Coronary artery (tissue), 2 donors: ENCODE data around the gene ALOX5AP.

ENCODE experiments used
- DNase-seq: peaks from one replicate; pipeline ENCODE4 v3.0.0-alpha.2; 2017; ENCODE audit warnings: low spot score
- H3K27ac ChIP-seq, 2 donors: fragments of 200-600 bp; sonication (generic); one replicate each; pipeline ENCODE4 v1.5.1; 2016 to 2019
- H3K4me3 ChIP-seq: fragments of 200-600 bp; sonication (generic); 2 replicates; pipeline ENCODE4 v1.5.1; 2016; ENCODE audit warnings: mild to moderate bottlenecking, moderate library complexity
- CTCF ChIP-seq: fragments of 200-600 bp; sonication (generic); IDR thresholded peaks from one replicate; pipeline ENCODE4 v1.5.1; 2019; ENCODE audit warnings: antibody characterized with exemption

ALOX5AP gene

DNA sequence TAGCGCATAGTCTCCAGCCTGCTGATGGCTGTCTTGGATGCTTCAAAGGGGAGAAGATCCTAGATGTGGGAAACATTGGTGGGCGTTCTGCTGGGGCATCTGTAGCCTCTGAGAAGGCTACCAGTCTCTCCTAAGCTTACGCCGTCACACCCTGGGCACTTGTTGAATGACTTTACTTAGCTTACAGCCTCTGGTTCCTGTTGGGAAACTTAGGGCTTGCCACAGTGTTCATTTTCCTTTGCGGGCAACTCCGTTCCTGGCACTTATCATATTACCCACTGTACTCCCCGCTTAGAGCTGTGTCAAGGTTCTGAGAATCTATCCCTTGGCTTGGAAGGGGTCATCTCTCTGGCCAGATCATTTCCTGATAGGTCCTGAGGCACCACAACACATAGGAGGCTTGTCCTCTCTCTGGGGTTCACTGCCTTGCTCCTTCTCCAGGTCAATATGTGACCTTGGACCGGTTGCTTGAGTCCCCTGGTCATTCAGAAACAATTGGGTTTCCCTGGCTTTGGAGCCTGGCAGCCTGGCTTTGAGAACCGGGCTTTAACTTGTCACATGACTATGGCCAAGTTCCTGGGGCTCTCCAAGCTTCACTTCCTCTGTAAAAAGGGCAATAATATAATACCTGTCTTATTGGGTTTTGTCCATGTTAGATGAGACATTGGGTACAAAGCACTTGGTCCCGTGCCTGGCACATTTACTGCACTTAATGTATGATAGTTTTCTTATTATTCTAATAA, 20.5 kb upstream of the ALOX5AP start:
- DNase-seq, result peak; percentile 62
- H3K4me3 ChIP-seq, result no peak overlapping the region
- no peak overlapping the region for H3K27ac ChIP-seq
- no peak for TF ChIP-seq CTCF

GRCh38 chr13:30715372-30715756, 20.0 kb upstream of the ALOX5AP start:
- no peak for TF ChIP-seq CTCF
- Histone ChIP-seq H3K27ac (no peak overlapping the region), H3K4me3 (no peak overlapping the region)
- peak; percentile 53 for DNase-seq

DNA sequence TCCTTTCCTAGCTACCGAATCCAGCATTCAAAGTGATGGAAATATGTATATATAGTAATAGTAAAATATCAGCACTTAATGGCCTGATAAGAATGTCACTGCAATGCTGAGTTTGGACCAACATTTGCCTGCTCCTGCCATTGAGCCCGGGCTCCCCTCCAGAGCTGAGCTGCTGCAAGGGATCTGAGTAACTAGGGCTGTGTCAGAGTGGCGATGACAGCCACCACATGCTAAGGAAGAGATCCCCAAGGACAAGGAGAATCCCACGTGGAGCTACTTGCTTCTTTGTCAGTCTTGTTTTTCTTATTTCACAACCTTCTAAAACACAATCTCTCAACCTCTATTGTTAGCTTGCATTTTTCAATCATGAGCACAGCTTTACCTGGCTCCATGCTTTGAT, 19.5 kb upstream of the ALOX5AP start:
- H3K27ac ChIP-seq, result no peak overlapping the region
- TF ChIP-seq CTCF, result no peak
- H3K4me3 ChIP-seq, result no peak overlapping the region
- DNase-seq, result peak; percentile 70

DNA sequence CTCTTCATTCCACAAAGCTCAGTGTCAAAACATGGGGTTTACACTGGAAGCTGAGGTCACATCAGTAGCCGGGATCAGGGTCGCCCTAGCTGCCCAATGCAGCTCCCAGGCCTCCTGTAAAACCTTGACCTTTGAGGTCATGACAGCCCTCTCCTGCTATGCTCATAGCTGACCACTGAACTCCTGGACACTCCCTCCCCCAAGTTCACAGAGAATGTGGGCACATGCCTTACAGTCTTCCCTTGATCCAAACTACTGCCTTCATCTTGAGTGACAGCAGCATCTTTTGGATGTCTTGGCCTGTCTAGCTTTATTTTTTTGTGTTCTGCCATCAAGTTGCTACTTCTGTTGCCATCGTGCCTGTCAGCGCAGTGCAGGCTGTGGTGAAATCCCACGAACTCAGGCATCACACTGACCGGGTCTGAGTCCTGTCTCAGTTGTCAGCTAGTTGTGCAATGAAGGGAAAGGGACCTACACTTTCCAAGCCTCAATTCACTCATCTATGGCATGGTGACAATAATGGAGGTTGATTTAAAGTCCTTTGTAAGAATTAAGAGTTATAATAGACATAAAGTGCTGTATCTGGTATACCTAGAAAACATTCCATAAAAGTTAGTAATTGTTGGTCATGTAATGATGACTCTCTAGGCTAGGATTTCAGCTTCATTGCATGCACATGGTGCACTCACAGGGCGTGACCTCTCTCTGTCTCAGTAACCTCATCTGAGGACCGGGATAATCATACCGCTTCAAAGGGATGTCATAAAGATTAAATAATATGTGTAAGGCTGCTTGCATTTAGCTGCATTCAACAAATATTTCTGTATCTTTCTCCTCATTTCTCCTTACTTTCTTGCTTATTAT, 16.4 kb upstream of the ALOX5AP start:
- peak; percentile 65 for DNase-seq
- no peak overlapping the region for H3K4me3 ChIP-seq
- no peak for TF ChIP-seq CTCF
- no peak overlapping the region for H3K27ac ChIP-seq

- Histone ChIP-seq H3K27ac (no peak overlapping the region), H3K4me3 (no peak overlapping the region)
- no peak for TF ChIP-seq CTCF
- no peak for DNase-seq
Observed at GRCh38 chr13:30719525-30719914, 15.8 kb upstream of the ALOX5AP start.

GRCh38 chr13:30720172-30720869, 15.0 kb upstream of the ALOX5AP start:
- TF ChIP-seq CTCF, result no peak
- peak; percentile 5 for DNase-seq
- H3K4me3 ChIP-seq, result no peak overlapping the region
- H3K27ac ChIP-seq, result no peak overlapping the region
